IPS DF 4.7 (cell line): Measurements from ENCODE around the gene XKR3.
"Not testable (repeated sequence)": the region's sequence is repeated elsewhere in the genome, so short reads cannot be mapped to it uniquely, and the experiment has no call there.

ENCODE experiments used
- DNase-seq: peaks from one replicate; pipeline ENCODE4 v3.0.0-alpha.2; 2013; ENCODE audit warnings: low spot score; ENCODE audit errors: extremely low read depth

The XKR3 gene

GRCh38 chr22:16824716-16825687 lies at the start of gene XKR3:
TSS of gene XKR3 (minus strand) at chr22:16825411. CDS start at chr22:16808073, 17,338 bp downstream.
- DNase-seq, result no peak

- not testable (repeated sequence) for DNase-seq
These were observed 44.4 kb upstream of the XKR3 start for GRCh38 chr22:16869640-16870039.

GRCh38 chr22:16866167-16866566 lies 41.0 kb upstream of the XKR3 start:
- no peak for DNase-seq

GRCh38 chr22:16856851-16857250 lies 31.6 kb upstream of the XKR3 start:
- DNase-seq, result not testable (repeated sequence)

- DNase-seq, result no peak
These were observed 29.4 kb upstream of the XKR3 start for GRCh38 chr22:16854631-16855030.

- DNase-seq, result not testable (repeated sequence)
These were observed 26.2 kb upstream of the XKR3 start for GRCh38 chr22:16851268-16851996.

GRCh38 chr22:16847271-16847670 lies 22.1 kb upstream of the XKR3 start:
- DNase-seq, result no peak

- no peak for DNase-seq
These were observed 20.7 kb upstream of the XKR3 start for GRCh38 chr22:16845881-16846280.

GRCh38 chr22:16845465-16845864 lies 20.3 kb upstream of the XKR3 start:
- DNase-seq, result no peak

GRCh38 chr22:16844529-16844928 lies 19.3 kb upstream of the XKR3 start:
- DNase-seq, result no peak

GRCh38 chr22:16838073-16838472 lies 12.9 kb upstream of the XKR3 start:
- no peak for DNase-seq

GRCh38 chr22:16834971-16835370 lies 9.8 kb upstream of the XKR3 start:
- no peak for DNase-seq

GRCh38 chr22:16831257-16831656 lies 6.0 kb upstream of the XKR3 start:
- no peak for DNase-seq

- DNase-seq, result no peak
These were observed 4.8 kb upstream of the XKR3 start for GRCh38 chr22:16829985-16830384.

- no peak for DNase-seq
These were observed 3.7 kb upstream of the XKR3 start for GRCh38 chr22:16828876-16829275.

- DNase-seq, result no peak
These were observed 2.3 kb upstream of the XKR3 start for GRCh38 chr22:16827506-16827905.

- no peak for DNase-seq
These were observed 6.0 kb downstream of the XKR3 start for GRCh38 chr22:16819249-16819648.

GRCh38 chr22:16818538-16818937 lies 6.7 kb downstream of the XKR3 start:
- no peak for DNase-seq

- no peak for DNase-seq
These were observed 10.1 kb downstream of the XKR3 start for GRCh38 chr22:16815073-16815472.

GRCh38 chr22:16810188-16810802 lies 14.9 kb downstream of the XKR3 start:
- DNase-seq, result no peak

GRCh38 chr22:16808744-16809143 lies 16.5 kb downstream of the XKR3 start:
- no peak for DNase-seq

GRCh38 chr22:16807109-16807508 lies 18.1 kb downstream of the XKR3 start:
- no peak for DNase-seq
